GM23338 (cell line): ENCODE data around the gene GJA8. TPM values are rescaled to one million over a fixed set of nuclear protein-coding genes. Genes with fewer than 3 reads are reported as not detected.
A peak's percentile ranks its signal among the peaks of the same experiment; 100 is the strongest.
"Not testable (repeated sequence)": the region's sequence is repeated elsewhere in the genome, so short reads cannot be mapped to it uniquely, and the experiment has no call there.

Experiments
- ATAC-seq: fragments of 200-7000 bp; cut with Tn5 transposase; 3 replicates; pipeline ENCODE4 v1.9.1; 2020
- DNase-seq: peaks from one replicate; pipeline ENCODE4 v3.0.0-alpha.2; 2015; ENCODE audit warnings: low spot score
- H2AFZ ChIP-seq: fragments of 200-600 bp; sonication (generic); 2 replicates; pipeline ENCODE4 v1.8.0; 2016; ENCODE audit warnings: antibody characterized with exemption, mild to moderate bottlenecking, moderate library complexity
- H3F3A ChIP-seq: fragments of 200-600 bp; sonication (generic); replicated peaks from 2 replicates; pipeline ENCODE4 v1.8.0; 2017; ENCODE audit warnings: antibody characterized with exemption, mixed run types, low read depth
- H3K27ac ChIP-seq: fragments of 200-600 bp; sonication (generic); 2 replicates; pipeline ENCODE4 v1.6.1; 2016; ENCODE audit warnings: low read depth
- H3K27me3 ChIP-seq: fragments of 200-600 bp; sonication (generic); 2 replicates; pipeline ENCODE4 v1.8.0; 2016; ENCODE audit warnings: mild to moderate bottlenecking, mixed run types, moderate library complexity; ENCODE audit not compliant: insufficient read depth
- H3K36me3 ChIP-seq: fragments of 200-600 bp; sonication (generic); 2 replicates; pipeline ENCODE4 v1.8.0; 2016; ENCODE audit warnings: mild to moderate bottlenecking; ENCODE audit not compliant: insufficient read depth
- H3K4me1 ChIP-seq: fragments of 200-600 bp; sonication (generic); 2 replicates; pipeline ENCODE4 v1.8.0; 2016; ENCODE audit warnings: mild to moderate bottlenecking, moderate library complexity; ENCODE audit not compliant: insufficient read depth
- H3K4me2 ChIP-seq: fragments of 200-600 bp; sonication (generic); 2 replicates; pipeline ENCODE4 v1.7.1; 2017; ENCODE audit warnings: mixed run types
- H3K4me3 ChIP-seq: fragments of 200-600 bp; sonication (generic); 2 replicates; pipeline ENCODE4 v1.6.1; 2016; ENCODE audit warnings: mixed run types
- H3K79me2 ChIP-seq: fragments of 200-600 bp; sonication (generic); replicated peaks from 2 replicates; pipeline ENCODE4 v1.8.0; 2017; ENCODE audit warnings: mild to moderate bottlenecking; ENCODE audit not compliant: insufficient read depth
- H3K9me2 ChIP-seq: fragments of 200-600 bp; sonication (generic); 2 replicates; pipeline ENCODE4 v1.8.0; 2017; ENCODE audit not compliant: insufficient read depth
- H4K20me1 ChIP-seq: fragments of 200-600 bp; sonication (generic); replicated peaks from 2 replicates; pipeline ENCODE4 v1.8.0; 2017; ENCODE audit warnings: mild to moderate bottlenecking; ENCODE audit not compliant: insufficient read depth
- H3K27ac Mint-ChIP-seq: 2 replicates; pipeline ENCODE4 v1.8.0; 2020; ENCODE audit warnings: inconsistent platforms, mild to moderate bottlenecking, moderate library complexity, mixed read lengths
- H3K27me3 Mint-ChIP-seq: 3 replicates; pipeline ENCODE4 v1.8.0; 2022; ENCODE audit warnings: low read depth, mild to moderate bottlenecking, moderate library complexity, mixed read lengths, inconsistent platforms; ENCODE audit not compliant: insufficient read depth, poor library complexity
- H3K36me3 Mint-ChIP-seq: 3 replicates; pipeline ENCODE4 v1.8.0; 2021; ENCODE audit warnings: low read depth, mild to moderate bottlenecking, inconsistent platforms, moderate library complexity, mixed read lengths
- H3K4me1 Mint-ChIP-seq: 3 replicates; pipeline ENCODE4 v1.8.0; 2020; ENCODE audit warnings: mild to moderate bottlenecking, inconsistent platforms, mixed read lengths
- H3K4me3 Mint-ChIP-seq: 3 replicates; pipeline ENCODE4 v1.8.0; 2021; ENCODE audit warnings: moderate library complexity, mild to moderate bottlenecking, inconsistent platforms, mixed read lengths
- H3K9me3 Mint-ChIP-seq: 3 replicates; pipeline ENCODE4 v1.8.0; 2020; ENCODE audit warnings: moderate library complexity, mild to moderate bottlenecking, inconsistent platforms, mixed read lengths
- CREB1 ChIP-seq: fragments of 250-450 bp; sonication (Bioruptor Pico); IDR thresholded peaks from 2 replicates; pipeline ENCODE4 v1.5.0; 2020; ENCODE audit warnings: low read depth, mild to moderate bottlenecking, moderate library complexity
- EZH2 ChIP-seq: fragments of 200-600 bp; sonication (generic); IDR thresholded peaks from one replicate; pipeline ENCODE4 v1.8.0; 2017; ENCODE audit warnings: antibody characterized with exemption, mild to moderate bottlenecking, low read depth; ENCODE audit not compliant: unreplicated experiment
- EZH2phosphoT487 ChIP-seq: fragments of 200-600 bp; sonication (generic); IDR thresholded peaks from one replicate; pipeline ENCODE4 v1.8.1; 2018; ENCODE audit warnings: antibody characterized with exemption; ENCODE audit not compliant: unreplicated experiment
- JUNB ChIP-seq: IDR thresholded peaks from one replicate; pipeline ENCODE4 v1.6.1; 2016; ENCODE audit warnings: antibody characterized with exemption; ENCODE audit not compliant: unreplicated experiment
- NANOG ChIP-seq: IDR thresholded peaks from 2 replicates; pipeline ENCODE4 v1.6.1; 2016; ENCODE audit warnings: antibody characterized with exemption, borderline replicate concordance
- REST ChIP-seq: IDR thresholded peaks from one replicate; pipeline ENCODE4 v1.6.1; 2018; ENCODE audit warnings: antibody characterized with exemption; ENCODE audit not compliant: unreplicated experiment
- STAT1 ChIP-seq: IDR thresholded peaks from one replicate; pipeline ENCODE4 v1.6.1; 2016; ENCODE audit warnings: antibody characterized with exemption; ENCODE audit not compliant: unreplicated experiment
- ZNF331 ChIP-seq: fragments of 250-450 bp; sonication (Bioruptor Pico); IDR thresholded peaks from 2 replicates; pipeline ENCODE4 v1.5.0; 2020; ENCODE audit warnings: low read depth, mild to moderate bottlenecking, moderate library complexity
- polyA plus RNA-seq: library from polyadenylated mRNA; unstranded; fragments of >200 nt; fragmentation: Nextera tagmentation; extraction: Ambion mirVana; gene quantifications from 2 replicates; pipeline ENCODE4 v1.2.1, GENCODE V29; 2016
- total RNA-seq: library from RNA; depleted of rRNA; stranded (reverse); fragments of >200 nt; shearing (Covaris generic); gene quantifications from 2 replicates; pipeline ENCODE4 v1.2.3, GENCODE V29; 2014
- TF ChIP-seq, protein P1 (sequence below): fragments of 250-450 bp; sonication (Bioruptor Pico); IDR thresholded peaks from 2 replicates; pipeline ENCODE4 v1.5.0; 2020; ENCODE audit warnings: mild to moderate bottlenecking, moderate library complexity
- TF ChIP-seq, protein P2 (sequence below): IDR thresholded peaks from 2 replicates; pipeline ENCODE4 v1.6.1; 2016; ENCODE audit warnings: antibody characterized with exemption

Gene GJA8
- total and polyA plus RNA-seq, 2 experiments from 2014 or later = not detected

- TF ChIP-seq, protein P1, sequence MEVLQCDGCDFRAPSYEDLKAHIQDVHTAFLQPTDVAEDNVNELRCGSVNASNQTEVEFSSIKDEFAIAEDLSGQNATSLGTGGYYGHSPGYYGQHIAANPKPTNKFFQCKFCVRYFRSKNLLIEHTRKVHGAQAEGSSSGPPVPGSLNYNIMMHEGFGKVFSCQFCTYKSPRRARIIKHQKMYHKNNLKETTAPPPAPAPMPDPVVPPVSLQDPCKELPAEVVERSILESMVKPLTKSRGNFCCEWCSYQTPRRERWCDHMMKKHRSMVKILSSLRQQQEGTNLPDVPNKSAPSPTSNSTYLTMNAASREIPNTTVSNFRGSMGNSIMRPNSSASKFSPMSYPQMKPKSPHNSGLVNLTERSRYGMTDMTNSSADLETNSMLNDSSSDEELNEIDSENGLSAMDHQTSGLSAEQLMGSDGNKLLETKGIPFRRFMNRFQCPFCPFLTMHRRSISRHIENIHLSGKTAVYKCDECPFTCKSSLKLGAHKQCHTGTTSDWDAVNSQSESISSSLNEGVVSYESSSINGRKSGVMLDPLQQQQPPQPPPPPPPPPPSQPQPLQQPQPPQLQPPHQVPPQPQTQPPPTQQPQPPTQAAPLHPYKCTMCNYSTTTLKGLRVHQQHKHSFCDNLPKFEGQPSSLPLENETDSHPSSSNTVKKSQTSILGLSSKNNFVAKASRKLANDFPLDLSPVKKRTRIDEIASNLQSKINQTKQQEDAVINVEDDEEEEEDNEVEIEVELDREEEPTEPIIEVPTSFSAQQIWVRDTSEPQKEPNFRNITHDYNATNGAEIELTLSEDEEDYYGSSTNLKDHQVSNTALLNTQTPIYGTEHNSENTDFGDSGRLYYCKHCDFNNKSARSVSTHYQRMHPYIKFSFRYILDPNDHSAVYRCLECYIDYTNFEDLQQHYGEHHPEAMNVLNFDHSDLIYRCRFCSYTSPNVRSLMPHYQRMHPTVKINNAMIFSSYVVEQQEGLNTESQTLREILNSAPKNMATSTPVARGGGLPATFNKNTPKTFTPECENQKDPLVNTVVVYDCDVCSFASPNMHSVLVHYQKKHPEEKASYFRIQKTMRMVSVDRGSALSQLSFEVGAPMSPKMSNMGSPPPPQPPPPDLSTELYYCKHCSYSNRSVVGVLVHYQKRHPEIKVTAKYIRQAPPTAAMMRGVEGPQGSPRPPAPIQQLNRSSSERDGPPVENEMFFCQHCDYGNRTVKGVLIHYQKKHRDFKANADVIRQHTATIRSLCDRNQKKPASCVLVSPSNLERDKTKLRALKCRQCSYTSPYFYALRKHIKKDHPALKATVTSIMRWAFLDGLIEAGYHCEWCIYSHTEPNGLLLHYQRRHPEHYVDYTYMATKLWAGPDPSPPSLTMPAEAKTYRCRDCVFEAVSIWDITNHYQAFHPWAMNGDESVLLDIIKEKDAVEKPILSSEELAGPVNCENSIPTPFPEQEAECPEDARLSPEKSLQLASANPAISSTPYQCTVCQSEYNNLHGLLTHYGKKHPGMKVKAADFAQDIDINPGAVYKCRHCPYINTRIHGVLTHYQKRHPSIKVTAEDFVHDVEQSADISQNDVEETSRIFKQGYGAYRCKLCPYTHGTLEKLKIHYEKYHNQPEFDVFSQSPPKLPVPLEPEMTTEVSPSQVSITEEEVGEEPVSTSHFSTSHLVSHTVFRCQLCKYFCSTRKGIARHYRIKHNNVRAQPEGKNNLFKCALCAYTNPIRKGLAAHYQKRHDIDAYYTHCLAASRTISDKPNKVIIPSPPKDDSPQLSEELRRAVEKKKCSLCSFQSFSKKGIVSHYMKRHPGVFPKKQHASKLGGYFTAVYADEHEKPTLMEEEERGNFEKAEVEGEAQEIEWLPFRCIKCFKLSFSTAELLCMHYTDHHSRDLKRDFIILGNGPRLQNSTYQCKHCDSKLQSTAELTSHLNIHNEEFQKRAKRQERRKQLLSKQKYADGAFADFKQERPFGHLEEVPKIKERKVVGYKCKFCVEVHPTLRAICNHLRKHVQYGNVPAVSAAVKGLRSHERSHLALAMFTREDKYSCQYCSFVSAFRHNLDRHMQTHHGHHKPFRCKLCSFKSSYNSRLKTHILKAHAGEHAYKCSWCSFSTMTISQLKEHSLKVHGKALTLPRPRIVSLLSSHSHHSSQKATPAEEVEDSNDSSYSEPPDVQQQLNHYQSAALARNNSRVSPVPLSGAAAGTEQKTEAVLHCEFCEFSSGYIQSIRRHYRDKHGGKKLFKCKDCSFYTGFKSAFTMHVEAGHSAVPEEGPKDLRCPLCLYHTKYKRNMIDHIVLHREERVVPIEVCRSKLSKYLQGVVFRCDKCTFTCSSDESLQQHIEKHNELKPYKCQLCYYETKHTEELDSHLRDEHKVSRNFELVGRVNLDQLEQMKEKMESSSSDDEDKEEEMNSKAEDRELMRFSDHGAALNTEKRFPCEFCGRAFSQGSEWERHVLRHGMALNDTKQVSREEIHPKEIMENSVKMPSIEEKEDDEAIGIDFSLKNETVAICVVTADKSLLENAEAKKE (CRISPR knock-in tag) = no peak
These were observed 17.3 kb downstream of the GJA8 start (continued) for GRCh38 chr1:147919896-147920295.

- no peak overlapping the region for H3K4me2 ChIP-seq
- H4K20me1 ChIP-seq = peaks cover 2% of the 10 kb centered on the region
- H3K4me1 Mint-ChIP-seq = peaks cover 10% of the 10 kb centered on the region; the same call in 2 of the 3 replicates
- no peaks in the 10 kb centered on the region for H3F3A ChIP-seq
- TF ChIP-seq, protein P2, sequence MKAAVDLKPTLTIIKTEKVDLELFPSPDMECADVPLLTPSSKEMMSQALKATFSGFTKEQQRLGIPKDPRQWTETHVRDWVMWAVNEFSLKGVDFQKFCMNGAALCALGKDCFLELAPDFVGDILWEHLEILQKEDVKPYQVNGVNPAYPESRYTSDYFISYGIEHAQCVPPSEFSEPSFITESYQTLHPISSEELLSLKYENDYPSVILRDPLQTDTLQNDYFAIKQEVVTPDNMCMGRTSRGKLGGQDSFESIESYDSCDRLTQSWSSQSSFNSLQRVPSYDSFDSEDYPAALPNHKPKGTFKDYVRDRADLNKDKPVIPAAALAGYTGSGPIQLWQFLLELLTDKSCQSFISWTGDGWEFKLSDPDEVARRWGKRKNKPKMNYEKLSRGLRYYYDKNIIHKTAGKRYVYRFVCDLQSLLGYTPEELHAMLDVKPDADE = no peak
- TF ChIP-seq NANOG (no peak), EZH2 (no peak), REST (no peak), JUNB (no peak), EZH2phosphoT487 (no peak), ZNF331 (CRISPR knock-in tag) (no peak), STAT1 (no peak), CREB1 (CRISPR knock-in tag) (no peak)
- no peak overlapping the region for H3K4me3 Mint-ChIP-seq
- H3K36me3 ChIP-seq = no peaks in the 10 kb centered on the region
- peaks cover 6% of the 10 kb centered on the region for H3K79me2 ChIP-seq
- no peaks in the 10 kb centered on the region for H3K36me3 Mint-ChIP-seq
- no peaks in the 10 kb centered on the region for H3K27me3 ChIP-seq
- no peak for DNase-seq
- no peaks in the 10 kb centered on the region for H3K9me3 Mint-ChIP-seq
- no peak overlapping the region for H3K4me3 ChIP-seq
- peak overlapping the region; percentile 90 for H2AFZ ChIP-seq
- peak overlapping the region; percentile 80 for H3K27ac Mint-ChIP-seq
- peaks cover 2% of the 10 kb centered on the region for H3K27me3 Mint-ChIP-seq
- H3K9me2 ChIP-seq = no peaks in the 10 kb centered on the region
- no peak overlapping the region for H3K27ac ChIP-seq
- peaks cover 6% of the 10 kb centered on the region; the same call in 1 of the 2 replicates for H3K4me1 ChIP-seq
- no peak for ATAC-seq
These were observed 22.2 kb downstream of the GJA8 start for GRCh38 chr1:147924813-147925212.

GRCh38 chr1:147927215-147927614 lies 24.6 kb downstream of the GJA8 start:
- not testable (repeated sequence) for H3F3A ChIP-seq, H3K9me2 ChIP-seq, H3K27me3 Mint-ChIP-seq, H3K36me3 Mint-ChIP-seq, H2AFZ ChIP-seq, H3K9me3 Mint-ChIP-seq, H3K4me3 Mint-ChIP-seq, H3K4me2 ChIP-seq, H3K27ac Mint-ChIP-seq, H3K36me3 ChIP-seq, H3K4me1 ChIP-seq, H3K27me3 ChIP-seq, DNase-seq, H4K20me1 ChIP-seq, H3K27ac ChIP-seq, H3K4me3 ChIP-seq, ATAC-seq
- H3K79me2 ChIP-seq = peaks cover 18% of the 10 kb centered on the region
- peaks cover 22% of the 10 kb centered on the region for H3K4me1 Mint-ChIP-seq
